OCI-LY3 (cell line): ENCODE results near the gene TGIF1.

Experiments used
- CTCF ChIP-seq: fragments of 200-600, 300-600 bp; sonication (generic); IDR thresholded peaks from 2 replicates; pipeline ENCODE4 v1.5.1; 2014; ENCODE audit warnings: antibody characterized with exemption, low read length, low read depth
- EZH2phosphoT487 ChIP-seq: fragments of 200-600 bp; shearing (Covaris generic); IDR thresholded peaks from 2 replicates; pipeline ENCODE4 v1.6.1; 2018; ENCODE audit warnings: antibody characterized with exemption, mixed run types, low read depth

- no peak for TF ChIP-seq CTCF
- TF ChIP-seq EZH2phosphoT487: no peak
These were observed 2.7 kb upstream of the TGIF1 start for GRCh38 chr18:3447068-3447894.
